DND-41 (cell line): Measurements from ENCODE around the gene TM9SF2.

Experiments
- CTCF ChIP-seq: IDR thresholded peaks from 2 replicates; pipeline ENCODE4 v1.5.1; 2012; ENCODE audit warnings: borderline replicate concordance, low read length, moderate library complexity, mild to moderate bottlenecking; ENCODE audit not compliant: poor library complexity, severe bottlenecking; ENCODE audit errors: extremely low read depth
- EZH2 ChIP-seq: IDR thresholded peaks from 3 replicates; pipeline ENCODE4 v1.6.1; 2012; ENCODE audit warnings: borderline replicate concordance, low read depth, mild to moderate bottlenecking, moderate library complexity, low read length, inconsistent platforms; ENCODE audit not compliant: severe bottlenecking

- no peak for TF ChIP-seq CTCF
- no peak for TF ChIP-seq EZH2
These were observed 94.9 kb downstream of the TM9SF2 start for GRCh38 chr13:99596180-99596579.
